H1 (cell line): ENCODE results near the gene NOS3. TPM values are rescaled to one million over a fixed set of nuclear protein-coding genes. Genes with fewer than 3 reads are reported as not detected.

Experiments
- CTCF ChIA-PET: fragments of 300-600 bp; sonication (Branson Sonifier 250); formaldehyde crosslinking; loops from one replicate; lab custom pipeline; 2021; ENCODE audit not compliant: partially characterized antibody; lab: Charles Lee
- POLR2A ChIA-PET: fragments of 300-600 bp; sonication (Branson Sonifier 250); formaldehyde crosslinking; loops from one replicate; lab custom pipeline; 2021; ENCODE audit warnings: inconsistent platforms; ENCODE audit not compliant: partially characterized antibody; lab: Charles Lee
- DNase-seq, 2 experiments: peaks; one replicate each; pipeline versions ENCODE4 v3.0.0 to v3.0.0-alpha.2; 2010 to 2022; ENCODE audit warnings: low spot score in 2 of 2, low read depth in 1 of 2, mixed read lengths in 1 of 2
- FAIRE-seq: peaks from 2 replicates; lab custom pipeline; 2011; peaks lifted over from hg19 to GRCh38; lab: Jason Lieb, UNC
- H2AFZ ChIP-seq: 2 replicates; pipeline ENCODE4 v1.8.1; 2012; ENCODE audit warnings: low read length, inconsistent platforms
- H2AK5ac ChIP-seq: 2 replicates; pipeline ENCODE4 v1.6.1; 2013; ENCODE audit warnings: low read depth, low read length
- H2BK120ac ChIP-seq: replicated peaks from 2 replicates; pipeline ENCODE3; 2013; ENCODE audit warnings: low read depth, low read length, inconsistent platforms
- H2BK12ac ChIP-seq: 2 replicates; pipeline ENCODE4 v1.6.1; 2013; ENCODE audit warnings: low read depth, low read length
- H2BK15ac ChIP-seq: 2 replicates; pipeline ENCODE4 v1.6.1; 2013; ENCODE audit warnings: low read length
- H2BK20ac ChIP-seq: 2 replicates; pipeline ENCODE4 v1.6.1; 2013; ENCODE audit warnings: low read length
- H2BK5ac ChIP-seq: 2 replicates; pipeline ENCODE4 v1.6.1; 2013; ENCODE audit warnings: low read depth, low read length
- H3K14ac ChIP-seq: 2 replicates; pipeline ENCODE4 v1.6.1; 2013; ENCODE audit warnings: inconsistent platforms; ENCODE audit not compliant: insufficient read length
- H3K18ac ChIP-seq: 2 replicates; pipeline ENCODE4 v1.6.1; 2013; ENCODE audit warnings: low read length; ENCODE audit errors: extremely low read depth
- H3K23ac ChIP-seq: 2 replicates; pipeline ENCODE4 v1.6.1; 2013; ENCODE audit warnings: inconsistent platforms; ENCODE audit not compliant: insufficient read length
- H3K23me2 ChIP-seq: 2 replicates; pipeline ENCODE4 v1.6.1; 2013; ENCODE audit warnings: low read depth, low read length
- H3K27ac ChIP-seq: 2 replicates; pipeline ENCODE4 v1.6.1; 2011; ENCODE audit warnings: low read depth, low read length, inconsistent platforms
- H3K27me3 ChIP-seq, 4 experiments: replicated peaks in 1 of 4; 1 replicate in 1 of 4; 2 replicates in 3 of 4; pipeline versions ENCODE4 v1.6.1 to v1.8.1; 2011 to 2013; ENCODE audit warnings: low read length in 3 of 4, mild to moderate bottlenecking in 3 of 4, inconsistent platforms in 2 of 4, mixed read lengths in 2 of 4, moderate library complexity in 1 of 4; ENCODE audit not compliant: control insufficient read depth in 3 of 4, insufficient read depth in 3 of 4; ENCODE audit errors: extremely low read depth in 1 of 4
- H3K36me3 ChIP-seq, 4 experiments: 2 replicates each; pipeline versions ENCODE4 v1.6.1 to v1.8.1; 2011 to 2013; ENCODE audit warnings: mild to moderate bottlenecking in 4 of 4, low read length in 3 of 4, moderate library complexity in 2 of 4, control low read depth in 1 of 4, inconsistent platforms in 1 of 4; ENCODE audit not compliant: insufficient read depth in 4 of 4, control insufficient read depth in 2 of 4
- H3K4ac ChIP-seq: replicated peaks from 2 replicates; pipeline ENCODE3; 2013; ENCODE audit warnings: low read length, low read depth, mixed read lengths, inconsistent platforms; ENCODE audit not compliant: insufficient read length
- H3K4me1 ChIP-seq, 4 experiments: replicated peaks in 1 of 4; 1 replicate in 1 of 4; 2 replicates in 3 of 4; pipeline versions ENCODE4 v1.6.1 to v1.8.1; 2011 to 2013; ENCODE audit warnings: low read length in 3 of 4, inconsistent platforms in 2 of 4, mixed read lengths in 1 of 4; ENCODE audit not compliant: insufficient read depth in 4 of 4, control insufficient read depth in 3 of 4
- H3K4me2 ChIP-seq, 2 experiments: 2 replicates each; pipeline versions ENCODE4 v1.6.1 to v1.8.1; 2011 to 2013; ENCODE audit warnings: low read depth in 2 of 2, low read length in 2 of 2, control low read depth in 1 of 2, inconsistent platforms in 1 of 2, mild to moderate bottlenecking in 1 of 2; ENCODE audit not compliant: insufficient read depth in 1 of 2
- H3K4me3 ChIP-seq, 4 experiments: fragments of 200-600, 300-600 bp in 1 of 4; sonication (generic), shearing (Covaris generic), sonication (Bioruptor Twin) in 1 of 4; 2 replicates each; pipeline versions ENCODE4 v1.5.1 to v1.8.1; 2011 to 2016; ENCODE audit warnings: low read length in 4 of 4, low read depth in 3 of 4, control low read depth in 2 of 4, inconsistent platforms in 2 of 4, mild to moderate bottlenecking in 2 of 4, mixed read lengths in 1 of 4, moderate library complexity in 1 of 4; ENCODE audit not compliant: insufficient read depth in 2 of 4; ENCODE audit errors: extremely low read depth in 1 of 4
- H3K56ac ChIP-seq: replicated peaks from 2 replicates; pipeline ENCODE3; 2013; ENCODE audit warnings: low read depth, mild to moderate bottlenecking, mixed read lengths, low read length, inconsistent platforms; ENCODE audit not compliant: insufficient read length
- H3K79me1 ChIP-seq: 2 replicates; pipeline ENCODE4 v1.6.1; 2013; ENCODE audit warnings: low read depth, low read length, control low read depth
- H3K79me2 ChIP-seq, 2 experiments: 2 replicates each; pipeline versions ENCODE4 v1.6.1 to v1.8.1; 2012 to 2013; ENCODE audit warnings: low read length in 2 of 2, mild to moderate bottlenecking in 2 of 2, inconsistent platforms in 1 of 2; ENCODE audit not compliant: insufficient read depth in 2 of 2, control insufficient read depth in 1 of 2
- H3K9ac ChIP-seq, 4 experiments: replicated peaks in 1 of 4; 1 replicate in 1 of 4; 2 replicates in 3 of 4; pipeline versions ENCODE4 v1.6.1 to v1.8.1; 2011 to 2013; ENCODE audit warnings: low read depth in 3 of 4, low read length in 3 of 4, control low read depth in 2 of 4, mild to moderate bottlenecking in 2 of 4, moderate library complexity in 2 of 4, inconsistent platforms in 1 of 4; ENCODE audit errors: extremely low read depth in 1 of 4
- H3K9me3 ChIP-seq, 2 experiments: 2 replicates each; pipeline versions ENCODE4 v1.6.1 to v1.8.1; 2012 to 2013; ENCODE audit warnings: mild to moderate bottlenecking in 2 of 2, moderate library complexity in 2 of 2, control low read depth in 1 of 2, inconsistent platforms in 1 of 2, low read depth in 1 of 2, low read length in 1 of 2, mixed read lengths in 1 of 2; ENCODE audit not compliant: insufficient read depth in 2 of 2
- H4K20me1 ChIP-seq, 2 experiments: replicated peaks in 1 of 2; 2 replicates each; pipeline versions ENCODE3 to v1.8.1; 2011 to 2013; ENCODE audit warnings: inconsistent platforms in 2 of 2, low read length in 2 of 2, mild to moderate bottlenecking in 1 of 2; ENCODE audit not compliant: insufficient read depth in 2 of 2, control insufficient read depth in 1 of 2
- H4K5ac ChIP-seq: 2 replicates; pipeline ENCODE4 v1.6.1; 2013; ENCODE audit warnings: low read length, low read depth, mixed read lengths, inconsistent platforms; ENCODE audit not compliant: insufficient read length
- H4K8ac ChIP-seq: 2 replicates; pipeline ENCODE4 v1.8.0; 2013; ENCODE audit warnings: mild to moderate bottlenecking, moderate library complexity, low read length, inconsistent platforms; ENCODE audit not compliant: insufficient read depth; ENCODE audit errors: extremely low read depth
- H4K91ac ChIP-seq: replicated peaks from 2 replicates; pipeline ENCODE3; 2013; ENCODE audit warnings: low read length, mixed read lengths, inconsistent platforms; ENCODE audit not compliant: insufficient read length
- TCF12 ChIP-seq: IDR thresholded peaks from 2 replicates; pipeline ENCODE4 v1.6.1; 2011; ENCODE audit warnings: low read depth, mild to moderate bottlenecking, low read length
- WGBS, 2 experiments: shearing (Covaris generic) in 1 of 2; methylation state at CpG; one replicate each; pipeline versions ENCODE4 v1.1.6 to v1.1.7; 2013 to 2015; ENCODE audit warnings: low lambda C conversion rate in 2 of 2, mixed read lengths in 2 of 2, inconsistent platforms in 1 of 2, low coverage in 1 of 2, missing lambda C conversion rate in 1 of 2; ENCODE audit not compliant: insufficient replicate concordance in 2 of 2, insufficient coverage in 1 of 2, insufficient read length in 1 of 2; ENCODE audit errors: extremely low coverage in 1 of 2, missing lambda C conversion rate in 1 of 2; 5-methylcytosine and 5-hydroxymethylcytosine counted together
- polyA plus RNA-seq, 7 experiments: library from polyadenylated mRNA; depleted of rRNA in 3 of 7; stranded (reverse) in 5 of 7; unstranded in 2 of 7; fragments of >200 nt in 5 of 7; fragments of 200-250 nt in 2 of 7; gene quantifications; 1 replicate in 5 of 7; 2 replicates in 1 of 7; 4 replicates in 1 of 7; pipeline versions ENCODE4 v1.2.1 to v1.2.3, GENCODE V29; 2011 to 2013; ENCODE audit warnings: missing spikeins in 2 of 7, mixed read lengths in 2 of 7
- total RNA-seq: library from RNA; stranded (reverse); fragmentation: NEBNext Ultra II Directional; extraction: Animal tissue kit (Norgen Biotek cat#: 25700); gene quantifications from 2 replicates; pipeline ENCODE4 v1.2.1, GENCODE V29; 2021

Gene NOS3
- total and polyA plus RNA-seq, 2 of the 8 experiments (the other 6 are each of a cell fraction or from before 2014, with no cell fraction given): 4.4 to 16.2 TPM

- Histone ChIP-seq H3K27ac (no peak overlapping the region), H3K56ac (no peak overlapping the region), H4K20me1 (no peaks in the 10 kb centered on the region), H3K9ac (no peak overlapping the region), H3K4ac (no peak overlapping the region), H2BK15ac (no peak overlapping the region), H2AK5ac (no peak overlapping the region), H3K79me2 (no peaks in the 10 kb centered on the region), H3K18ac (no peak overlapping the region), H3K27me3 (no peaks in the 10 kb centered on the region), H3K79me1 (no peaks in the 10 kb centered on the region), H2BK12ac (no peak overlapping the region), H2BK20ac (no peak overlapping the region; the same call in 1 of the 2 replicates), H4K91ac (no peak overlapping the region), H3K36me3 (no peaks in the 10 kb centered on the region), H3K4me3 (no peak overlapping the region), H3K14ac (no peak overlapping the region), H3K23me2 (peaks cover 6% of the 10 kb centered on the region; the same call in 1 of the 2 replicates), H2AFZ (no peak overlapping the region), H4K8ac (no peak overlapping the region), H3K4me2 (no peak overlapping the region), H2BK120ac (no peak overlapping the region), H3K9me3 (no peaks in the 10 kb centered on the region), H3K23ac (no peak overlapping the region), H3K4me1 (peaks cover 0 to 8% (median 1%) of the 10 kb centered on the region in 4 experiments; a peak in 1 of 7 replicates), H2BK5ac (no peak overlapping the region), H4K5ac (no peak overlapping the region)
- WGBS, 2 experiments: 78% methylated on average over 10 of the region's 13 CpGs; no CpG with 5 or more reads in 1 of the 2 experiments
- CTCF ChIA-PET: interaction anchor here (0.6 to 5.7 kb wide), 2 partner anchors 8 to 211 kb away, joined by 3 to 56 read pairs; no protein-coding TSS in a partner anchor
- no peak for FAIRE-seq
- no peak for TF ChIP-seq TCF12
- POLR2A ChIA-PET: no interaction called here
- DNase-seq: no peak
These were observed 10.2 kb downstream of the NOS3 start for GRCh38 chr7:151000897-151001495.
